Gastroesophageal sphincter (tissue), 4 donors: Measurements from ENCODE around the gene FAM53B. TPM values are rescaled to one million over a fixed set of nuclear protein-coding genes. Genes with fewer than 3 reads are reported as not detected.

ENCODE experiments used
- ATAC-seq: fragments of 150-250 bp; one replicate; pipeline ENCODE4 v1.9.1; 2016; ENCODE audit warnings: mild to moderate bottlenecking, moderate library complexity
- H3K27ac ChIP-seq, 4 donors: fragments of 200-600 bp; sonication (generic) in 3 of 4; 1 replicate in 3 of 4; 2 replicates in 1 of 4; pipeline ENCODE4 v1.5.1; 2016 to 2019
- H3K27me3 ChIP-seq: fragments of 200-600 bp; sonication (generic); one replicate; pipeline ENCODE4 v1.5.1; 2019
- H3K36me3 ChIP-seq, 2 donors: fragments of 200-600 bp; sonication (generic); one replicate each; pipeline ENCODE4 v1.5.1; 2019; ENCODE audit warnings: control low read depth in 1 of 2
- H3K4me1 ChIP-seq, 3 donors: fragments of 200-600 bp; sonication (generic); 1 replicate in 2 of 3; 2 replicates in 1 of 3; pipeline ENCODE4 v1.5.1; 2016 to 2019; ENCODE audit warnings: control low read depth in 2 of 3
- H3K4me3 ChIP-seq, 2 donors: fragments of 200-600 bp; sonication (generic); one replicate each; pipeline ENCODE4 v1.5.1; 2019; ENCODE audit warnings: mild to moderate bottlenecking in 1 of 2, moderate library complexity in 1 of 2
- H3K9me3 ChIP-seq, 3 donors: fragments of 200-600 bp; sonication (generic); one replicate each; pipeline ENCODE4 v1.5.1; 2017 to 2019; ENCODE audit warnings: control low read depth in 2 of 3
- CTCF ChIP-seq, 4 experiments: fragments of 200-600 bp in 2 of 4; fragments of 450-650 bp in 2 of 4; sonication (generic) in 1 of 4; IDR thresholded peaks; one replicate each; pipeline ENCODE4 v1.5.1; 2017 to 2019; ENCODE audit warnings: antibody characterized with exemption in 4 of 4, mild to moderate bottlenecking in 2 of 4, moderate library complexity in 2 of 4
- EP300 ChIP-seq: sonication (generic); formaldehyde crosslinking; IDR thresholded peaks from one replicate; pipeline ENCODE4 v1.6.1; 2017; ENCODE audit warnings: antibody characterized with exemption, mild to moderate bottlenecking
- POLR2A ChIP-seq, 2 donors: fragments of 450-650 bp; IDR thresholded peaks; one replicate each; pipeline ENCODE4 v1.6.1; 2017; ENCODE audit warnings: antibody characterized with exemption in 2 of 2, mild to moderate bottlenecking in 2 of 2, moderate library complexity in 1 of 2
- POLR2AphosphoS5 ChIP-seq: sonication (generic); formaldehyde crosslinking; IDR thresholded peaks from one replicate; pipeline ENCODE4 v1.6.1; 2017; ENCODE audit warnings: antibody characterized with exemption
- WGBS, 2 donors: methylation state at CpG; one replicate each; pipeline ENCODE4 v1.1.5; 2018; ENCODE audit warnings: low coverage in 1 of 2; 5-methylcytosine and 5-hydroxymethylcytosine counted together
- total RNA-seq, 4 donors: library from RNA; depleted of rRNA; stranded (reverse); fragments of >200 nt; gene quantifications; one replicate each; pipeline ENCODE4 v1.1.0, GENCODE V29; 2016

FAM53B gene
- total RNA-seq, 4 donors from 2014 or later, result 24.5 to 33.0 (median 30.2) TPM

GRCh38 chr10:124703778-124704427 is 40.3 kb downstream of the FAM53B start:
- Histone ChIP-seq H3K4me1 (peaks cover 25 to 100% (median 97%) of the 10 kb centered on the region in 3 donors), H3K27ac (peak overlapping the region; percentile 48 to 84 (median 80)), H3K27me3 (no peaks in the 10 kb centered on the region), H3K4me3 (no peak overlapping the region), H3K9me3 (no peaks in the 10 kb centered on the region), H3K36me3 (peaks cover 0 to 14% of the 10 kb centered on the region in 2 donors)
- no peak for TF ChIP-seq CTCF (IDR thresholded peaks at IDR 0.05)
- peak; percentile 51 for TF ChIP-seq POLR2AphosphoS5
- TF ChIP-seq POLR2A (IDR thresholded peaks at IDR 0.05), result no peak
- ATAC-seq, result peak; percentile 76
- 44% methylated on average over 6 of the region's 10 CpGs; no CpG with 5 or more reads in 1 of the 2 donors for WGBS, 2 donors

DNA sequence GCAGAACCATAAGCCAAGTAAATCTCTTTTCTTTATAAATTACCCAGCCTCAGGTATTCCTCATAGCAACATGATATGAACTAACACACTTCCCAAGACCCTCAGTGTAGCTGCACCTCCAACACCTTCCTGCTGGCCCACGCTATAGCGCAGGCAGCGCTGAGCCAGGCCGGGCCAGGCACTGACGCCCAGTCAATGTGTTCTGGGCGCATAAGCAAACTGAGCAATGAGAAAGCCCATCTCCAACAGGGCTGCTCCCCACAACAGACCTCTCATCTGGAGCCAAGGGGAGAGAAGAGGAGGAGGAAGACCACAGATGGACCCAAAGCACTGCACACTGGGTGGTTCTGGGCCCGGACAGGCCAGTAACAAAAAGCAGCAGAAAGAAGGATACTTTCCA is 40.8 kb downstream of the FAM53B start:
- TF ChIP-seq CTCF (IDR thresholded peaks at IDR 0.05) (no peak), POLR2AphosphoS5 (no peak), POLR2A (IDR thresholded peaks at IDR 0.05) (no peak), EP300 (no peak)
- no peak overlapping the region for H3K4me3 ChIP-seq

GRCh38 chr10:124701881-124702656 is 42.1 kb downstream of the FAM53B start:
- H3K9me3 ChIP-seq, result no peaks in the 10 kb centered on the region
- H3K4me1 ChIP-seq, result peaks cover 25 to 100% (median 94%) of the 10 kb centered on the region in 3 donors
- H3K4me3 ChIP-seq, result no peak overlapping the region
- H3K27me3 ChIP-seq, result no peaks in the 10 kb centered on the region
- H3K36me3 ChIP-seq, result peaks cover 0 to 14% of the 10 kb centered on the region in 2 donors
- TF ChIP-seq EP300 (no peak), POLR2A (IDR thresholded peaks at IDR 0.05) (no peak), POLR2AphosphoS5 (no peak), CTCF (IDR thresholded peaks at IDR 0.05) (no peak)
- ATAC-seq, result peak; percentile 10
- peak overlapping the region; percentile 60 to 84 (median 80) for H3K27ac ChIP-seq
- WGBS, 2 donors, result 40 to 48% methylated on average over 7 to 9 of the region's 13 CpGs

More for the DNA sequence above, 40.8 kb downstream of the FAM53B start:
- peaks cover 25 to 100% (median 97%) of the 10 kb centered on the region in 3 donors for H3K4me1 ChIP-seq
- H3K27me3 ChIP-seq, result no peaks in the 10 kb centered on the region
- H3K36me3 ChIP-seq, result peaks cover 0 to 14% of the 10 kb centered on the region in 2 donors
- H3K27ac ChIP-seq, result peak overlapping the region; percentile 48 to 84 (median 80)
- 25 to 67% methylated on average over 1 of the region's 7 CpGs for WGBS, 2 donors
- ATAC-seq, result no peak
- no peaks in the 10 kb centered on the region for H3K9me3 ChIP-seq

DNA sequence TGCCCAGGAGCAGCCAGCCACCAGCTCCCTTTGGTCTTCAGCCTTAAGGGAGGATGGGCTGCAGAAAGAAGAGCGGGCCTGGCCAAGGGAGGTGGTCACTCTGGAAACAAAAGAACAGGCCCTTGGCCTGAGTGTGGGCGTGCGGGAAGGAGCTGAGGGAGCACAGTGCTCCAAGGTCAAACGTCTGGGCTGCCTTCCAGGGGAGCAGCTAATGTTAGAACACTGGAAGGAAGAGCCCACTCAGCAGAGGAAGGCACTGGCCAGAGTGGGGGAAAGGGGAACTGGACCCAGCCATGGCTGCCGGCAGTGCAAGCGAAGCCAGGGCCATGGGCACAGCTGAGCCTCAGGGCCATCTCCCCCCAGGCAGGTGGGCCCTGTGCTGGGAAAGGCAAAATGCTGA is 42.7 kb downstream of the FAM53B start:
- TF ChIP-seq POLR2A (IDR thresholded peaks at IDR 0.05) (no peak), EP300 (no peak), POLR2AphosphoS5 (peak; percentile 66)
- 7 to 10% methylated on average over 2 to 5 of the region's 6 CpGs for WGBS, 2 donors
- H3K4me1 ChIP-seq, result peaks cover 22 to 100% (median 88%) of the 10 kb centered on the region in 3 donors
- H3K36me3 ChIP-seq, result peaks cover 0 to 15% of the 10 kb centered on the region in 2 donors
- peak overlapping the region; percentile 60 to 84 (median 80) for H3K27ac ChIP-seq
- ATAC-seq, result peak; percentile 80
- H3K27me3 ChIP-seq, result no peaks in the 10 kb centered on the region
- no peaks in the 10 kb centered on the region for H3K9me3 ChIP-seq
- no peak overlapping the region for H3K4me3 ChIP-seq

DNA sequence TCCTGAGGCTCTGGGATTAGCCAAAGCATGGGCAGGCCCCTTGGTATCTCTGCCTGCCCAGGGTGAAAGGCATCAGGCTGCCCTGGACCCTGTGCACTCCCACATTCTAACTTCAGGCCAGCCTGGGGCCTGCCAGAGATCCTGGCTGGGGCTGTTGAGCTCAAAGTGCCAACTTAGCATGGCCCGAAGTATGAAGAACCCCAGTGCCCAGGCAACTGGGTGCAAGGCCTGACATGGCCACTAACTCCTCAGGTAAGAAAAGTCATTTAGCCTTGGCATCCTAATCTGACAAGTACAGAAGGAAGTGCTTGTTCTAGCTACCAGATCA is 43.2 kb downstream of the FAM53B start:
- H3K9me3 ChIP-seq, result no peaks in the 10 kb centered on the region
- TF ChIP-seq CTCF (IDR thresholded peaks at IDR 0.05), result no peak
- TF ChIP-seq EP300, result no peak
- no peak for TF ChIP-seq POLR2AphosphoS5
- no peak for TF ChIP-seq POLR2A (IDR thresholded peaks at IDR 0.05)
- no peaks in the 10 kb centered on the region for H3K27me3 ChIP-seq
- no peak overlapping the region for H3K4me3 ChIP-seq
- peak overlapping the region; percentile 15 to 84 (median 80) for H3K27ac ChIP-seq
- WGBS, 2 donors, result 80% methylated on average over 1 of the region's 1 CpG; no CpG with 5 or more reads in 1 of the 2 donors
- peaks cover 0 to 16% of the 10 kb centered on the region in 2 donors for H3K36me3 ChIP-seq
- peaks cover 22 to 99% (median 83%) of the 10 kb centered on the region in 3 donors for H3K4me1 ChIP-seq
- ATAC-seq, result no peak
